ENCODE measurements around the gene GTF3C4. TPM values are rescaled to one million over a fixed set of nuclear protein-coding genes. Genes with fewer than 3 reads are reported as not detected.

The GTF3C4 gene
- total and polyA plus RNA-seq, 12 donors, result 1.2 to 12.0 (median 9.8) TPM

- H3K27ac ChIP-seq, result no peak overlapping the region
- DNase-seq, result no peak
- WGBS, 2 donors, result 93 to 95% methylated on average over 3 of the region's 3 CpGs
- H3K36me3 ChIP-seq, result peaks cover 0 to 72% (median 36%) of the 10 kb centered on the region in 9 donors
- H3K27me3 ChIP-seq, result no peaks in the 10 kb centered on the region
- no peaks in the 10 kb centered on the region for H3K9me3 ChIP-seq
- no peak for TF ChIP-seq CTCF (IDR thresholded peaks at IDR 0.05)
- intact Hi-C loops (cut with DNase I), result no loop called here
- no peaks in the 10 kb centered on the region for H3K4me1 ChIP-seq
- no peak for ATAC-seq
- no peak overlapping the region for H3K4me3 ChIP-seq
Measured at GRCh38 chr9:132630811-132631210, 39.5 kb upstream of the GTF3C4 start.

GRCh38 chr9:132631280-132631679 lies 39.0 kb upstream of the GTF3C4 start:
- Histone ChIP-seq H3K27me3 (no peaks in the 10 kb centered on the region), H3K4me1 (no peaks in the 10 kb centered on the region), H3K9me3 (no peaks in the 10 kb centered on the region), H3K36me3 (peaks cover 0 to 72% (median 33%) of the 10 kb centered on the region in 9 donors), H3K27ac (no peak overlapping the region), H3K4me3 (no peak overlapping the region)
- TF ChIP-seq CTCF (IDR thresholded peaks at IDR 0.05), result no peak
- ATAC-seq (no peak), DNase-seq (no peak)
- intact Hi-C loops (cut with DNase I), result no loop called here
- 91 to 94% methylated on average over 5 of the region's 5 CpGs for WGBS, 2 donors

GRCh38 chr9:132631685-132632084 lies 38.6 kb upstream of the GTF3C4 start:
- Histone ChIP-seq H3K27ac (no peak overlapping the region), H3K27me3 (no peaks in the 10 kb centered on the region), H3K36me3 (peaks cover 0 to 71% (median 32%) of the 10 kb centered on the region in 9 donors), H3K9me3 (no peaks in the 10 kb centered on the region), H3K4me1 (no peaks in the 10 kb centered on the region), H3K4me3 (no peak overlapping the region)
- DNase-seq, result no peak
- ATAC-seq, result no peak
- 78 to 85% methylated on average over 7 of the region's 7 CpGs for WGBS, 2 donors
- no peak for TF ChIP-seq CTCF (IDR thresholded peaks at IDR 0.05)
- intact Hi-C loops (cut with DNase I), result no loop called here

- TF ChIP-seq CTCF (IDR thresholded peaks at IDR 0.05), result no peak
- 95 to 96% methylated on average over 7 of the region's 7 CpGs for WGBS, 2 donors
- ATAC-seq (no peak), DNase-seq (no peak)
- Histone ChIP-seq H3K4me1 (no peaks in the 10 kb centered on the region), H3K27ac (no peak overlapping the region), H3K4me3 (no peak overlapping the region), H3K27me3 (no peaks in the 10 kb centered on the region), H3K9me3 (no peaks in the 10 kb centered on the region), H3K36me3 (peaks cover 0 to 71% (median 30%) of the 10 kb centered on the region in 9 donors)
- intact Hi-C loops (cut with DNase I), result no loop called here
Measured at GRCh38 chr9:132632413-132633129, 37.7 kb upstream of the GTF3C4 start.
